Measurements from ENCODE around the gene PODXL2. TPM values are rescaled to one million over a fixed set of nuclear protein-coding genes. Genes with fewer than 3 reads are reported as not detected.

PODXL2 gene
- total RNA-seq, 1 donor from 2014 or later: 1.6 TPM

DNA sequence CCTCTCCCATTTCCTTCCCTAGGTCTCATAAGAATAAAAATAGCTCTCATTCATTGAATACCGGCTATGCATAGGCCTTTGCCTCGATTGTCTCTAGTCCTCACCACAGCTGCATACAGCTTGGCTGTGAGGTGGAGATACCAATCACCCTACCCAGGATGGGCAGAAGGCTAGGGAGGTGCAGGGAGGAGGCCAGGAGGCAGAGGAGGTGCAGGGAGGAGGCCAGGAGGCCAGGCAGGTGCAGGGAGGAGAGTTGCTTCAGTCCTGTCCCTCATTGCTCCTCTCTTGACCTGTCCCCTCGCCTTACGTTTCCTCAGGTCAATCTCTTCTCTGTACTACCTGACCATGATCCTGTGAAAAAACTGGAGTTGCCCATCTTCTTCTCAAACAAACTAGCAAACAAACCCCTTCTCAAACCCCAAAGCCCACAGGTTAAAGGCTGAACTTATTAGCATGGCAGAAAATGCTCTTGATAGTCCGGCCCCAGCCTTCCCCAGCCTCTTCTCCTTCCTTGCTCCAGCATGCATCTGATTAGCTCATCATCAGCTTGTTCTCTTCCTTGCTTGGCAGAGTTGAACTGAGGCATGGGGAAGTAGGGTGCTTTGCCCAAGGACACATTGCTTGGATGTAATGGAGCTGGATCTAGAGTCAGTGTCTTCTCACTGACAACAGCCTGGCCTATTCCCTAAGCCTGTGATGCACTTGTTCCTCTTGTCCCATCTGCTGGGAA, 15.8 kb downstream of the PODXL2 start:
- Histone ChIP-seq H3K36me3 (no peaks in the 10 kb centered on the region), H3K9me3 (no peaks in the 10 kb centered on the region), H3K27ac (no peak overlapping the region), H3K4me1 (no peaks in the 10 kb centered on the region), H3K4me3 (no peak overlapping the region), H3K27me3 (no peaks in the 10 kb centered on the region)
- no peak for DNase-seq (ENCODE audit: low spot score in 2 of 2)
- intact Hi-C loops (cut with DNase I): no loop called here
- TF ChIP-seq, protein P1, sequence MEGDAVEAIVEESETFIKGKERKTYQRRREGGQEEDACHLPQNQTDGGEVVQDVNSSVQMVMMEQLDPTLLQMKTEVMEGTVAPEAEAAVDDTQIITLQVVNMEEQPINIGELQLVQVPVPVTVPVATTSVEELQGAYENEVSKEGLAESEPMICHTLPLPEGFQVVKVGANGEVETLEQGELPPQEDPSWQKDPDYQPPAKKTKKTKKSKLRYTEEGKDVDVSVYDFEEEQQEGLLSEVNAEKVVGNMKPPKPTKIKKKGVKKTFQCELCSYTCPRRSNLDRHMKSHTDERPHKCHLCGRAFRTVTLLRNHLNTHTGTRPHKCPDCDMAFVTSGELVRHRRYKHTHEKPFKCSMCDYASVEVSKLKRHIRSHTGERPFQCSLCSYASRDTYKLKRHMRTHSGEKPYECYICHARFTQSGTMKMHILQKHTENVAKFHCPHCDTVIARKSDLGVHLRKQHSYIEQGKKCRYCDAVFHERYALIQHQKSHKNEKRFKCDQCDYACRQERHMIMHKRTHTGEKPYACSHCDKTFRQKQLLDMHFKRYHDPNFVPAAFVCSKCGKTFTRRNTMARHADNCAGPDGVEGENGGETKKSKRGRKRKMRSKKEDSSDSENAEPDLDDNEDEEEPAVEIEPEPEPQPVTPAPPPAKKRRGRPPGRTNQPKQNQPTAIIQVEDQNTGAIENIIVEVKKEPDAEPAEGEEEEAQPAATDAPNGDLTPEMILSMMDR (IDR thresholded peaks at IDR 0.05): no peak

DNA sequence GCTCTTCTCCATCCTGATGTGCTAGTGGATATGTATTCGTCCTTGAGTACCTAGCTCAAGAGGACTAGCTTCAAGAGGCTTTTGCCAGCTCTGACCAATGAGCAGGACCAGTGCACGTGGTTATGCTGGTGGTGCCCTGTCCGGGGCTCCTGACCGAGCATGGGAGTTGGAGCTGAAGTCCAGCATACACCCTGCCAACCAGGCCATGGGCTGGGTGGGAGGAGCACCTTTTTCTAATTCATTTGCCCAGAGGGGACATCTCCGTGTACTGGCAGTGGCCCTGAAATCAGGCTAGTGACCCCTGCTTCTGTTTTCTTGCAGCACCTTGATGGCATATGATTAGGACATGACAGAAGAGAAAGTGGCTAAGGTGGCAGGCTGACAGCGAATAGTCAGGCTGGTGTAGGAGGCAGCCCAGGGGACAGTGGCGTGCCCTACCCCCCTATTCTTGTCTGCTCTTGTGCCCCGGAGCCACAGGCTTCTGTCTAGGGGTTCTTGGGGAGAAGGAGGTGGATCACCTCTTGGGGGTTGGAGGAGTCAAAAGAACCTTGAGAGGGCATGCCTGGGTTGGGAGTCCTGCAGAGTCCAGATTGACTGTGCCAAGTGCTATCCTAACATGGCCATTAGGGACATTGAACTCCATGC, 16.5 kb downstream of the PODXL2 start:
- no peak for DNase-seq (ENCODE audit: low spot score in 2 of 2)
- H3K27me3 ChIP-seq: no peaks in the 10 kb centered on the region
- no peaks in the 10 kb centered on the region for H3K4me1 ChIP-seq
- no peak overlapping the region for H3K27ac ChIP-seq
- no peak overlapping the region for H3K4me3 ChIP-seq
- intact Hi-C loops (cut with DNase I): no loop called here
- TF ChIP-seq, protein P1 (IDR thresholded peaks at IDR 0.05): no peak
- H3K36me3 ChIP-seq: no peaks in the 10 kb centered on the region
- H3K9me3 ChIP-seq: no peaks in the 10 kb centered on the region

DNA sequence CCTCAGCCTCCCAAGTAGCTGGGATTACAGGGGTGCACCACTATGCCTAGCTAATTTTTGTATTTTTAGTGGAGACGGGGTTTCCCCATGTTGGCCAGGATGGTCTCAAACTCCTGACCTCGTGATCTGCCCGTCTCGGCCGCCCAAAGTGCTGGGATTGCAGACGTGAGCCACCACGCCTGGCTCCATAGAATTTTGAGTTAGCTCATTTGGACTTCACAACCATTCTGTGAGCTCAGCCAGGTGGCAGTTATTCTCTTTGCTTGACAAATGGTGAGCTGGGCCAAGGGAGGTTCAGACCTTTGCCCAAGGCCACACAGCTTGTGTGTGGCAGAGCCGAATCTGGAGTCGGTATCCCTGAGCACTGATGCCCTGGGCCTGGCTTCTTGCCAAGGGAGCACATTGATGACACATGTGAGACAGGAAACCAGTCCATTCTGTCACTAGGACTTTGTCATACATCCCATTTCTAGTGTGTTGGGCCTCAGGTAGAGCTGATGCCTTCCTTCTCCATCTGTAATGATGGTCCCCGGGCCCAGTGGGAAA, 17.6 kb downstream of the PODXL2 start:
- no peaks in the 10 kb centered on the region for H3K9me3 ChIP-seq
- no peak overlapping the region for H3K27ac ChIP-seq
- intact Hi-C loops (cut with DNase I): no loop called here
- H3K36me3 ChIP-seq: no peaks in the 10 kb centered on the region
- no peak overlapping the region for H3K4me3 ChIP-seq
- TF ChIP-seq, protein P1 (IDR thresholded peaks at IDR 0.05): no peak
- no peak for DNase-seq (ENCODE audit: low spot score in 2 of 2)
- no peaks in the 10 kb centered on the region for H3K27me3 ChIP-seq
- H3K4me1 ChIP-seq: no peaks in the 10 kb centered on the region

GRCh38 chr3:127647166-127647844, 18.3 kb downstream of the PODXL2 start:
- Histone ChIP-seq H3K27ac (no peak overlapping the region), H3K9me3 (no peaks in the 10 kb centered on the region), H3K4me1 (peaks cover 0 to 4% of the 10 kb centered on the region in 2 donors), H3K4me3 (no peak overlapping the region), H3K27me3 (no peaks in the 10 kb centered on the region), H3K36me3 (no peaks in the 10 kb centered on the region)
- no peak for DNase-seq (ENCODE audit: low spot score in 2 of 2)
- intact Hi-C loops (cut with DNase I): no loop called here
- TF ChIP-seq, protein P1 (IDR thresholded peaks at IDR 0.05): no peak

- peaks cover 0 to 6% of the 10 kb centered on the region in 2 donors for H3K4me1 ChIP-seq
- H3K4me3 ChIP-seq: no peak overlapping the region
- H3K9me3 ChIP-seq: no peaks in the 10 kb centered on the region
- TF ChIP-seq, protein P1 (IDR thresholded peaks at IDR 0.05): no peak
- intact Hi-C loops (cut with DNase I): no loop called here
- H3K36me3 ChIP-seq: no peaks in the 10 kb centered on the region
- no peak overlapping the region for H3K27ac ChIP-seq
- H3K27me3 ChIP-seq: no peaks in the 10 kb centered on the region
- no peak for DNase-seq (ENCODE audit: low spot score in 2 of 2)
Observed at GRCh38 chr3:127647845-127648204, 18.8 kb downstream of the PODXL2 start.
